H1 (cell line): ENCODE data around the gene GALNTL6. TPM values are rescaled to one million over a fixed set of nuclear protein-coding genes. Genes with fewer than 3 reads are reported as not detected.

Source experiments
- CHD2 ChIP-seq: IDR thresholded peaks from 2 replicates; pipeline ENCODE4 v1.6.1; 2012; ENCODE audit warnings: low read length, improper control_type of control experiment
- GTF2F1 ChIP-seq: IDR thresholded peaks from 2 replicates; pipeline ENCODE4 v1.6.1; 2012; ENCODE audit warnings: low read depth, low read length, improper control_type of control experiment, borderline replicate concordance
- TCF12 ChIP-seq: IDR thresholded peaks from 2 replicates; pipeline ENCODE4 v1.6.1; 2011; ENCODE audit warnings: low read depth, mild to moderate bottlenecking, low read length
- polyA plus RNA-seq, 7 experiments: library from polyadenylated mRNA; depleted of rRNA in 3 of 7; stranded (reverse) in 5 of 7; unstranded in 2 of 7; fragments of >200 nt in 5 of 7; fragments of 200-250 nt in 2 of 7; gene quantifications; 1 replicate in 5 of 7; 2 replicates in 1 of 7; 4 replicates in 1 of 7; pipeline versions ENCODE4 v1.2.1 to v1.2.3, GENCODE V29; 2011 to 2013; ENCODE audit warnings: missing spikeins in 2 of 7, mixed read lengths in 2 of 7
- total RNA-seq: library from RNA; stranded (reverse); fragmentation: NEBNext Ultra II Directional; extraction: Animal tissue kit (Norgen Biotek cat#: 25700); gene quantifications from 2 replicates; pipeline ENCODE4 v1.2.1, GENCODE V29; 2021

Gene GALNTL6
- total and polyA plus RNA-seq, 2 of the 8 experiments (the other 6 are each of a cell fraction or from before 2014, with no cell fraction given): 0.03 to 0.32 TPM

DNA sequence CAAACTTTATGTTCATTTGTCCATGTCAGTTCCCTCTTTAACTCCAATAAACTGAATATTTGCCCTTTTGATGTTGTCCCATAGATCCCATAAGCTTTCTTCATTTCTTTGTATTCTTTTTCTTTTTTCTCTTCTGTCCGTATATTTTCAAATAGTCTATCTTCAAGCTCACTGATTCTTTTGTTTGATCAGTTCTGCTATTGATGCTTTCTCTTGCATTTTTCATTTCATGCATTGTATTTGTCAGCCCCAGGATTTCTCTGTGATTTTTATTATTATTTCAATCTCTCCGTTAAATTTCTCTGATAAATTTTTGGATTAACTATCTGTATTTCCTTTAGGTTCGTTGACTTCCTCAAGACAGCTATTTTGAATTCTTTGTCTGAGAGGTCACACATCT is 1082.5 kb downstream of the GALNTL6 start (continued):
- TF ChIP-seq GTF2F1 (no peak), CHD2 (no peak), TCF12 (no peak)
